HG03139 (cell line): ENCODE data around the gene GFOD1.
A peak's percentile ranks its signal among the peaks of the same experiment; 100 is the strongest.

Experiments used
- ATAC-seq: cut with Tn5 transposase; IDR thresholded peaks from one replicate; pipeline ENCODE4 v1.9.1; 2021; ENCODE audit not compliant: unreplicated experiment

The GFOD1 gene

GRCh38 chr6:13360671-13361540 lies 126.5 kb downstream of the GFOD1 start:
- ATAC-seq: no peak

- ATAC-seq: no peak
Observed at GRCh38 chr6:13359287-13359686, 128.1 kb downstream of the GFOD1 start.

GRCh38 chr6:13358511-13358910 lies 128.9 kb downstream of the GFOD1 start:
- ATAC-seq: no peak

GRCh38 chr6:13357551-13358075 lies 129.8 kb downstream of the GFOD1 start:
- ATAC-seq: no peak

- peak; percentile 93 for ATAC-seq
Observed at GRCh38 chr6:13355999-13356785, 131.2 kb downstream of the GFOD1 start.

GRCh38 chr6:13355043-13355945 lies 132.1 kb downstream of the GFOD1 start:
- ATAC-seq: no peak

- ATAC-seq: no peak
Observed at GRCh38 chr6:13354331-13355042, 132.9 kb downstream of the GFOD1 start.

- no peak for ATAC-seq
Observed at GRCh38 chr6:13352165-13352564, 135.2 kb downstream of the GFOD1 start.

GRCh38 chr6:13351271-13351670 lies 136.1 kb downstream of the GFOD1 start:
- no peak for ATAC-seq

GRCh38 chr6:13349811-13350506 lies 137.4 kb downstream of the GFOD1 start:
- ATAC-seq: no peak

- ATAC-seq: no peak
Observed at GRCh38 chr6:13348334-13349113, 138.9 kb downstream of the GFOD1 start.

GRCh38 chr6:13346245-13346644 lies 141.2 kb downstream of the GFOD1 start:
- no peak for ATAC-seq

- ATAC-seq: no peak
Observed at GRCh38 chr6:13342414-13343019, 144.9 kb downstream of the GFOD1 start.

GRCh38 chr6:13339863-13340630 lies 147.4 kb downstream of the GFOD1 start:
- no peak for ATAC-seq

GRCh38 chr6:13338038-13338437 lies 149.4 kb downstream of the GFOD1 start:
- ATAC-seq: no peak

GRCh38 chr6:13336553-13336952 lies 150.8 kb downstream of the GFOD1 start:
- no peak for ATAC-seq

- no peak for ATAC-seq
Observed at GRCh38 chr6:13334953-13335352, 152.4 kb downstream of the GFOD1 start.

- no peak for ATAC-seq
Observed at GRCh38 chr6:13332349-13332706, 155.1 kb downstream of the GFOD1 start.
